Measurements from ENCODE around the gene TELO2.

Gene TELO2

GRCh38 chr16:1493746-1494094, 560 bp downstream of the TELO2 start:
- H2BK12ac ChIP-seq (ENCODE audit: low read length): no peak overlapping the region
- no peak overlapping the region for H3K27ac ChIP-seq (ENCODE audit: low read depth, low read length)
- WGBS (ENCODE audit: extremely low coverage, insufficient coverage, insufficient read length): no CpG with 5 or more reads among the region's 30 CpGs
- H3K4me3 ChIP-seq (ENCODE audit: low read depth, low read length): peak overlapping the region; percentile 87
- peak overlapping the region; percentile 3 for H4K12ac ChIP-seq (ENCODE audit: low read depth, low read length)
- peaks cover 6% of the 10 kb centered on the region for H3K79me2 ChIP-seq (ENCODE audit: control insufficient read depth, insufficient read depth, low read length, poor library complexity)
- peak overlapping the region; percentile 80 for H3K4ac ChIP-seq (ENCODE audit: low read depth, low read length)
- peak overlapping the region; percentile 17 for H2AK5ac ChIP-seq (ENCODE audit: low read length)
- peaks cover 37 to 40% of the 10 kb centered on the region in 2 experiments for H3K36me3 ChIP-seq (ENCODE audit: control insufficient read depth in 1 of 2, insufficient read depth in 2 of 2, low read length in 2 of 2)
- H3K18ac ChIP-seq (ENCODE audit: low read length): peak overlapping the region; percentile 59
- H3K14ac ChIP-seq (ENCODE audit: low read length): peak overlapping the region; percentile 77
- peak overlapping the region; percentile 77 for H3K9ac ChIP-seq (ENCODE audit: low read length)
- H4K91ac ChIP-seq (ENCODE audit: low read depth, low read length): peak overlapping the region; percentile 71
- H3K4me1 ChIP-seq (ENCODE audit: control insufficient read depth in 1 of 2, insufficient read depth in 2 of 2, low read length in 2 of 2): peaks cover 10 to 13% of the 10 kb centered on the region in 2 experiments
- peak overlapping the region; percentile 85 for H4K8ac ChIP-seq (ENCODE audit: low read depth, low read length)
- no peaks in the 10 kb centered on the region for H3K27me3 ChIP-seq (ENCODE audit: insufficient read depth, low read length)
- H3K79me1 ChIP-seq (ENCODE audit: low read length): peaks cover 10% of the 10 kb centered on the region
- H2AFZ ChIP-seq (ENCODE audit: insufficient read depth, low read length, poor library complexity): peak overlapping the region; percentile 4
- H3K23ac ChIP-seq (ENCODE audit: low read length): peak overlapping the region; percentile 34
- peak in 1 of 2 donors; percentile 28 for DNase-seq
- H3K9me3 ChIP-seq (ENCODE audit: insufficient read depth, low read depth, low read length): no peaks in the 10 kb centered on the region
- H3K4me2 ChIP-seq (ENCODE audit: low read length): peak overlapping the region; percentile 99
- peak overlapping the region; percentile 21 for H2BK120ac ChIP-seq (ENCODE audit: insufficient read depth, low read length, poor library complexity)
- no peak overlapping the region for H2BK5ac ChIP-seq (ENCODE audit: low read depth, low read length, poor library complexity)

- H4K91ac ChIP-seq (ENCODE audit: low read depth, low read length): no peak overlapping the region
- peak overlapping the region; percentile 3 for H4K12ac ChIP-seq (ENCODE audit: low read depth, low read length)
- peak overlapping the region; percentile 87 for H3K4me3 ChIP-seq (ENCODE audit: low read depth, low read length)
- H2BK5ac ChIP-seq (ENCODE audit: low read depth, low read length, poor library complexity): no peak overlapping the region
- peak overlapping the region; percentile 59 for H3K18ac ChIP-seq (ENCODE audit: low read length)
- peak overlapping the region; percentile 77 for H3K9ac ChIP-seq (ENCODE audit: low read length)
- H3K14ac ChIP-seq (ENCODE audit: low read length): no peak overlapping the region
- peaks cover 10 to 13% of the 10 kb centered on the region in 2 experiments for H3K4me1 ChIP-seq (ENCODE audit: control insufficient read depth in 1 of 2, insufficient read depth in 2 of 2, low read length in 2 of 2)
- H2BK120ac ChIP-seq (ENCODE audit: insufficient read depth, low read length, poor library complexity): no peak overlapping the region
- H3K79me2 ChIP-seq (ENCODE audit: control insufficient read depth, insufficient read depth, low read length, poor library complexity): peaks cover 6% of the 10 kb centered on the region
- H3K9me3 ChIP-seq (ENCODE audit: insufficient read depth, low read depth, low read length): no peaks in the 10 kb centered on the region
- peak overlapping the region; percentile 23 for H2AK5ac ChIP-seq (ENCODE audit: low read length)
- H3K4me2 ChIP-seq (ENCODE audit: low read length): peak overlapping the region; percentile 99
- peaks cover 10% of the 10 kb centered on the region for H3K79me1 ChIP-seq (ENCODE audit: low read length)
- DNase-seq: peak; percentile 59 to 70
- no peaks in the 10 kb centered on the region for H3K27me3 ChIP-seq (ENCODE audit: insufficient read depth, low read length)
- H4K8ac ChIP-seq (ENCODE audit: low read depth, low read length): no peak overlapping the region
- WGBS (ENCODE audit: extremely low coverage, insufficient coverage, insufficient read length): no CpG with 5 or more reads among the region's 25 CpGs
- H3K4ac ChIP-seq (ENCODE audit: low read depth, low read length): peak overlapping the region; percentile 14
- H3K27ac ChIP-seq (ENCODE audit: low read depth, low read length): no peak overlapping the region
- no peak overlapping the region for H2BK12ac ChIP-seq (ENCODE audit: low read length)
- H3K36me3 ChIP-seq (ENCODE audit: control insufficient read depth in 1 of 2, insufficient read depth in 2 of 2, low read length in 2 of 2): peaks cover 41 to 45% of the 10 kb centered on the region in 2 experiments
- H2AFZ ChIP-seq (ENCODE audit: insufficient read depth, low read length, poor library complexity): peak overlapping the region; percentile 12
- H3K23ac ChIP-seq (ENCODE audit: low read length): no peak overlapping the region
Measured at GRCh38 chr16:1494129-1494640, 1.0 kb downstream of the TELO2 start.

GRCh38 chr16:1494711-1495110, 1.6 kb downstream of the TELO2 start:
- H3K14ac ChIP-seq (ENCODE audit: low read length): no peak overlapping the region
- H2BK12ac ChIP-seq (ENCODE audit: low read length): no peak overlapping the region
- no peak overlapping the region for H3K18ac ChIP-seq (ENCODE audit: low read length)
- no peak for DNase-seq
- H2AK5ac ChIP-seq (ENCODE audit: low read length): no peak overlapping the region
- no peak overlapping the region for H3K4me2 ChIP-seq (ENCODE audit: low read length)
- H3K9ac ChIP-seq (ENCODE audit: low read length): no peak overlapping the region
- H4K91ac ChIP-seq (ENCODE audit: low read depth, low read length): no peak overlapping the region
- no peak overlapping the region for H3K4ac ChIP-seq (ENCODE audit: low read depth, low read length)
- H4K8ac ChIP-seq (ENCODE audit: low read depth, low read length): no peak overlapping the region
- peaks cover 6% of the 10 kb centered on the region for H3K79me2 ChIP-seq (ENCODE audit: control insufficient read depth, insufficient read depth, low read length, poor library complexity)
- no peak overlapping the region for H4K12ac ChIP-seq (ENCODE audit: low read depth, low read length)
- H3K79me1 ChIP-seq (ENCODE audit: low read length): peaks cover 10% of the 10 kb centered on the region
- H2BK5ac ChIP-seq (ENCODE audit: low read depth, low read length, poor library complexity): no peak overlapping the region
- no peaks in the 10 kb centered on the region for H3K27me3 ChIP-seq (ENCODE audit: insufficient read depth, low read length)
- H3K4me1 ChIP-seq (ENCODE audit: control insufficient read depth in 1 of 2, insufficient read depth in 2 of 2, low read length in 2 of 2): peaks cover 10 to 13% of the 10 kb centered on the region in 2 experiments
- no CpG with 5 or more reads among the region's 13 CpGs for WGBS (ENCODE audit: extremely low coverage, insufficient coverage, insufficient read length)
- H3K36me3 ChIP-seq (ENCODE audit: control insufficient read depth in 1 of 2, insufficient read depth in 2 of 2, low read length in 2 of 2): peaks cover 45 to 50% of the 10 kb centered on the region in 2 experiments
- H3K27ac ChIP-seq (ENCODE audit: low read depth, low read length): no peak overlapping the region
- no peaks in the 10 kb centered on the region for H3K9me3 ChIP-seq (ENCODE audit: insufficient read depth, low read depth, low read length)
- no peak overlapping the region for H2BK120ac ChIP-seq (ENCODE audit: insufficient read depth, low read length, poor library complexity)
- no peak overlapping the region for H3K4me3 ChIP-seq (ENCODE audit: low read depth, low read length)
- no peak overlapping the region for H3K23ac ChIP-seq (ENCODE audit: low read length)
- no peak overlapping the region for H2AFZ ChIP-seq (ENCODE audit: insufficient read depth, low read length, poor library complexity)

GRCh38 chr16:1495211-1495888, 2.2 kb downstream of the TELO2 start:
- no peak overlapping the region for H3K27ac ChIP-seq (ENCODE audit: low read depth, low read length)
- H3K79me2 ChIP-seq (ENCODE audit: control insufficient read depth, insufficient read depth, low read length, poor library complexity): peaks cover 6% of the 10 kb centered on the region
- H2AK5ac ChIP-seq (ENCODE audit: low read length): no peak overlapping the region
- peak overlapping the region; percentile 30 for H3K18ac ChIP-seq (ENCODE audit: low read length)
- H3K27me3 ChIP-seq (ENCODE audit: insufficient read depth, low read length): no peaks in the 10 kb centered on the region
- DNase-seq: no peak
- H3K79me1 ChIP-seq (ENCODE audit: low read length): peaks cover 10% of the 10 kb centered on the region
- no peak overlapping the region for H4K12ac ChIP-seq (ENCODE audit: low read depth, low read length)
- H3K4me1 ChIP-seq (ENCODE audit: control insufficient read depth in 1 of 2, insufficient read depth in 2 of 2, low read length in 2 of 2): peaks cover 10 to 13% of the 10 kb centered on the region in 2 experiments
- H4K8ac ChIP-seq (ENCODE audit: low read depth, low read length): no peak overlapping the region
- no peak overlapping the region for H2BK12ac ChIP-seq (ENCODE audit: low read length)
- no peak overlapping the region for H2BK120ac ChIP-seq (ENCODE audit: insufficient read depth, low read length, poor library complexity)
- H3K4me2 ChIP-seq (ENCODE audit: low read length): no peak overlapping the region
- H2AFZ ChIP-seq (ENCODE audit: insufficient read depth, low read length, poor library complexity): no peak overlapping the region
- no CpG with 5 or more reads among the region's 39 CpGs for WGBS (ENCODE audit: extremely low coverage, insufficient coverage, insufficient read length)
- H3K14ac ChIP-seq (ENCODE audit: low read length): no peak overlapping the region
- H3K4ac ChIP-seq (ENCODE audit: low read depth, low read length): no peak overlapping the region
- H4K91ac ChIP-seq (ENCODE audit: low read depth, low read length): no peak overlapping the region
- peaks cover 52 to 56% of the 10 kb centered on the region in 2 experiments for H3K36me3 ChIP-seq (ENCODE audit: control insufficient read depth in 1 of 2, insufficient read depth in 2 of 2, low read length in 2 of 2)
- H2BK5ac ChIP-seq (ENCODE audit: low read depth, low read length, poor library complexity): no peak overlapping the region
- H3K9ac ChIP-seq (ENCODE audit: low read length): no peak overlapping the region
- H3K23ac ChIP-seq (ENCODE audit: low read length): no peak overlapping the region
- no peak overlapping the region for H3K4me3 ChIP-seq (ENCODE audit: low read depth, low read length)
- peaks cover 2% of the 10 kb centered on the region for H3K9me3 ChIP-seq (ENCODE audit: insufficient read depth, low read depth, low read length)
